ENCODE results near the gene NACAD.
"Not testable (repeated sequence)": the region's sequence is repeated elsewhere in the genome, so short reads cannot be mapped to it uniquely, and the experiment has no call there.

NACAD gene

GRCh38 chr7:45088821-45089340, at the start of gene NACAD:
NACAD (minus strand) TSS chr7:45088969; CDS start chr7:45088894, 75 bp downstream.
- no peak for DNase-seq

DNA sequence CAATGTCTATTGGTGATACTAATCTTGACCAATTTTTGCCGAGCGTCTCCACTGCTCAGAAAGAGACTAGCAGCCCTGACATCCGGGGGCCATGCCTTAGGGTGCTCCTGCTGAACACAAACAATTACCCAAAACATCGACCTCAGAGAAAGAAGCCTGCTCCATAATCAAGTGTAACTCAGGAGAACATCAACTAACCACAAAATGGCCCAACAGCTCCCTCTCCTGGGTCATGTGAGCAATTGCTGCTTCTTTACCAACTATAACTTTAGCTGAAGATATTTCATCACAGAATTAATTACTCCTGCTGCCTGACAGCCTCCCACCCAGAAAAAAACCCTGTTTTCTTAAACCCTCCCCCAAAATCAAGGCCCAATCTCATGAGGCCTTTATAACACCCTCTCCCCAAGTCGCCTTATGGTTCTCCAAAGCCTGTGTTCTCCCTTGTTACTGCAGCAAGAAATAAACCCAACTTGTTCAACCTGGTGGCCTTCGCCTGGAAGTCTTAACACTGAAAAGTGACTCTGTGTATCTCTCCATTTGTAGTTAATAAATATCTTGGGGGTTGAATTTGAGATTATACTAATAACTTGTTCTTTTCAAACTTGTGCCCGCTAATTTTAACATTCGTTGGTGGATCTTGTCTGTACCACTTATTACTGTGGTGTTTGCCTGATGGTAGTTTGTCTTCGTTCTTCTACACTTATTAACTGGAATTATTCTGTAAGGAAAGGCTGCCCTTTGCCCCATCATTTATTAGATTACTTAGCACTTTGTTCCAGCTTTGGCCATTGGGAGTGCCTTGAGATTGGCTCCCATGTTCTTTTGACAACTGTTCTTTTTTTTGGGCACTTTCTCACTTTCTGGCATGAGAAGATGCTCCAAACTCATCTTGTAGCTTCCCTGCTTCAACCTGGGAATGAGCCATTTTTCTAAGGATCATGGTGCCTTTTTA, 47.6 kb upstream of the NACAD start:
- DNase-seq = peak; percentile 63

DNA sequence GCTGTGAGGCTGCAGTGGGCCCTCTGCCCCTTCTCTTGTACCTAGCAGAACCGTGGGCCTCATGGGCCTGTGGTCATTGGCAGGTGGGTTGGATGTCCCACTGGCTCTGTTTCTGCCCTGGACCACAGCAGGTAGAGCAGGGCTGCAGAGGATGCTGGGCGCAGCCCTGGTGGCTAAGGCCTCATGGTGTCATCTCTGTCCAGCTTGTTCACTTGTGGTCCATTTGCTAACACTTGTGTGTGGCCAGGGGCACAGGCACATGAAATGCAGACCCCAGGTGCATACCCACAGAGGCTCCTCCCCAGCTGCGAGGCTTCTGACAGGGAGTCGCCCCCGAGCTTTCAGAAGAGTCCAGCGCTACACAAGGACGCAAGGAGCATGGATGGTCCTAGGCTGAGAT, 45.1 kb upstream of the NACAD start:
- DNase-seq = no peak

DNA sequence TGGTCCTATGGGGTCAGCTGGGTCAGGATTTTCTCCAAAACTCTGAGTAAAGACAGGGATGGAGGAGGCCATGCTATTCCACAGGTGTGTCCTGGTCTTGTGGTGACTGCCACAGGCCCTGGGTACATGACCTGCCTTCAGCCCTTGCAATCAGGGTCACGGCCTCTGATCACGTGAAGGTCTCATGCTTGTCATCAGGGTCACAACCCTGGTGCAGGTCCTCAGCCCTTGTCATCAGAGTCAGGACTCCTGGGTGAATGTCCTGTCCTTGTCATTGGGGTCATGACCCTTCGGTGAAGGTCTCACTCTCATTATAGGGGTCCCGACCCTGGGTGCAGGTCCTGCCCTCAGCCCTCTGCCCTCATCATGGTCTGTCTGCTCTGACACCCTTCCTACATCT, 44.6 kb upstream of the NACAD start:
- DNase-seq = no peak

- no peak for DNase-seq
Measured at GRCh38 chr7:45132708-45133320, 44.0 kb upstream of the NACAD start.

DNA sequence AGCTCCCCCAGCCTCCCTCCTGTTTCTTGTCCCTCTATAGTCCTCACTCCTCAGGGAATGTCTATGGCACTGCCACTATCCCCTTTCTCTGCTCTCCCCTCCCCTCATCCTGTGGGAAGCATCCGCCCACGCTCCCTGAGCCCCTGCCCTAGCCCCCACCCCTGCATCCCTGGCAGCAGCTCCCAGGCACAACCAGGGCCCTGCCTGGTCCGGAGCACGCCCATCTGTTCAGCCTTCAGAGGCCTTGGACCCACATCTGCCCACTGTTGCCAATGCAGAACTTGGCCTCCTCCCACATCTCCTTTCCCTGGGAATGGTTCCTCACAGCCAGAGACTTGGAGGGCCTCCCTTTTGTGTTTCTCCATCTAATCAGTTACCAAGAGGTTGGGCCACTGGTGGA, 43.1 kb upstream of the NACAD start:
- no peak for DNase-seq

- no peak for DNase-seq
Measured at GRCh38 chr7:45130910-45131309, 42.1 kb upstream of the NACAD start.

DNA sequence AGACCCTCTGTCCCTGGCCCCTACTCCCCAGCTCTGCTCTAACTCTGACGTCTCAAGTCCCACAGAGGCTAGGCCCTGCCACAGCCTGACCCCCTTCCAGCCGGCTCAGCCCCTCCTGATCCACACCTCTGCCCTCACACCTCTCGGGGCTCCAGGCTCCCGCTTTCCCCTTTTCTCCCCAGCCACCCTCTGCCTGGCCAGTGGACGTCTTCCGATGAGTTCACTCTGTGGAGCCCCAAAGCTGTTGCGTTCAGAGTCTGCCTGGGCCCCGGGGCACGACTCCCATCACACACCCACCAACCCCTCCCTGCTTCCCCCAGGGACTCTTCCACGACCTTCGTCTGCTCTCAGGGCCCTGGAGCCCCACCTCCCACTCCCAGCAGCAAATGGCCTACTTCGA, 41.1 kb upstream of the NACAD start:
- DNase-seq = no peak

GRCh38 chr7:45129181-45129800, 40.5 kb upstream of the NACAD start:
- no peak for DNase-seq

DNA sequence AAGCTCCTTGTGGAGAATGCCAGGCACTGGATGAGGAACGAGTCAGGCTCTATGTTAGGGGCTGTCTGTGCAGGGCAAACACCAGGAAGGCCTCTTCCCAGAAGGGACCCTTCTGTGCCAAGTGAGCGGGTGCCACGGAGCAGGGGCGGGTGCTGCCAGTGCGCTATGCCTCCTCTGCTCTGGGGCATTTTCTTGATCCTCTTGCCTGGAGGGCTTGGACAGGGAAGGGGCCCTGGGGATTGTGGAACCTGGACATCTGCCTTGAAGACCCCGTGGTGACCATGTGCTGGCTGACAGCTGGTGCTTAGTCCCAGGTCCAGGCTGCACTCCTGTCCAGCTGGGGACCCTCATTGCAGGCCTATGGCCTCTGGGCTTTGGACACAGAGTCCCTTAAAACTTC, 38.2 kb upstream of the NACAD start:
- no peak for DNase-seq

- no peak for DNase-seq
Measured at GRCh38 chr7:45126201-45126600, 37.4 kb upstream of the NACAD start.

DNA sequence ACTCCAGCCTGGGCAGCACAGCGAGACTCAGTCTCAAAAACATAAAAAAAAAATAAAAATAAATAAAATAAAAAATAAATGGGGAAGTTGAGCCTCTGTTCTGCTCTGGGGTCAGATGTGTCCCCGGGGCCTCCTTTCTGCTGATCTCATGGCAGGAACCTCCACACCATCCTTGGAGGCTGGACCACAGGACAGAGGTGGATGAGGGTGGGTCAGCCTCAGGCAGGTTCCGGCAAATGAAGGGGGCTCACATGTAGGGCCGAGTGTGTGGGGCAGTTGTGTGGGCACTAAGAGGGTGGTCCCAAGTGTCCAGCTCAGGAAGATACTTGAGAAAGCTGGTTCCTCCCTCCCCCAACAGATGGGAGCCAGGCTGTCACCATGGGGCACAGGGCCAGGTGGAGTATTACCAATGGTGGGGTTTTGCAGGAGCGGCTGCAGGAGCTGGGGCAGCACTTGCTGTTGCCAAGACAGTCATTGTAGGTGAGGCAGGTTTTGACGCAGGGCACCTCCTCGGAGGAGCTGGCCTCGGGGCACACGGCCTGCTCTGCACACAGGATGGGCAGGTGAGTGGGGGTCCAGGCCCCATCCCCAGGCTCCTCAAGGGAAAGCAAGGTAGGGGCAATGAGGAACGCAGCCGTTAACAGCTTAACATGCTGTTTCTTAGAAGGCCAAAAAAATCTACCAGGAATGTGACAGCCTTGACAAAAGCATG, 36.6 kb upstream of the NACAD start:
- no peak for DNase-seq

GRCh38 chr7:45123913-45124710, 35.3 kb upstream of the NACAD start:
- DNase-seq = no peak

- no peak for DNase-seq
Measured at GRCh38 chr7:45122975-45123860, 34.4 kb upstream of the NACAD start.

DNA sequence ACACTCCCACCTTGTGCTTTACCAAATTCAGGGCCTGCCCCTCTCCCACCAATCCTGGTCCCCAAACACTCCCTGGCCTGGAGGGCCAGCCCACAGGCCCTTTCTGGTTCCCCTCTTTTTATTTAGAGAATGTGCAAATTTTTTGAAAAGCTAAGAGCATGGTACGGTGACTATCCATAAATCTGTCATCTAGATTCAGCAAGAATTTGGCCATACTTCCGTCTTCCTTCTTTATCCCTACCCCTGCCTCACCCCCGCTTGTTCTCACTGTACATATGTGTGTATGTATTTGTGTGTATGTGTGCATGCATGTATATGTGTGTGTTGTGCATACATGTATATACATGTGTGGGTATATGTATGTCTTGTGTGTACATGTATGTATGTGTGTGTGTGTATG, 30.8 kb upstream of the NACAD start:
- DNase-seq = no peak

DNA sequence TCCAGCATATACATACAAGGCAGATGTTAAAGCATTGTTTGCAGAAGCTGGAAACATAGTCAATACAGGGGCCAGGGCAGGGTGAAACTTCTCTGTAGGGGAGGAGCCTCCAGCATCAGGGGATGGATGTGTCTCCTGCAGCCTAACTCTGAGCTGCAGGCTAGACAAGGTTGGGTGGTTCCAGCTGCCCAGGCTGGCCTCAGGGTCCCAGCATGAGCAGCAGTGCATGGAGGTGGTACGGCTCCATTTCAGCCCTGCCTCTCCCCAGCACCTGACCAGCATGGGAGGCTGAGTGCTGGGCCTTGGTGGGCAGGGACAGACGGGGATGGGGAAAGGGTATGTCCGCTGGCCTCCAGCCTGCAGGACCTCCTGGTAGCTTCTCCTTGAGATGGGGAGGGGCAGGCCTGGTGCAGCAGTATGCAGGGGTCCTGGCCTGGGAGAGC, 30.1 kb upstream of the NACAD start:
- DNase-seq = no peak

- no peak for DNase-seq
Measured at GRCh38 chr7:45118292-45118691, 29.5 kb upstream of the NACAD start.

- DNase-seq = no peak
Measured at GRCh38 chr7:45117582-45117981, 28.8 kb upstream of the NACAD start.

DNA sequence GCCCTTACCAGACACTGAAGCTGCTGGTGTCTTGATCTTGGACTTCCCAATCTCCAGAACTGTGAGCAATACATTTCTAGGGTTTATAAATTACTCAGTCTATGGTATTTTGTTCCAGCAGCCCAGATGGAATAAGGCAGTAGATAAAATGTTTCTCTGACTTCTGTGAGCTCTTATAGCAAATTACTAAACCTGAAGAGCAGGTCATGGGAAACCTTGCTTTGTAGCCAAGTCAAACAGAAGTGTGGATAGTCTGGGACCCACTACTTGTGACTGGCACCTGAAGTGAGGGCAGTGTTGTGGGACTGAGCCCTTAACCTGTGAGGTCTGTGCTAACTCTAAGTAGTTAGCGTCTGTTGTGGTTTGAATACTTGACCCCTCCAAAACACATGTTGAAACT, 27.3 kb upstream of the NACAD start:
- DNase-seq = no peak

- no peak for DNase-seq
Measured at GRCh38 chr7:45114926-45115325, 26.2 kb upstream of the NACAD start.

GRCh38 chr7:45114257-45114656, 25.5 kb upstream of the NACAD start:
- not testable (repeated sequence) for DNase-seq

All from activated CD4-positive, alpha-beta T cell treated with anti-CD3 and anti-CD28 coated beads, Interleukin-2, amount 50 U/mL, for 1 hour (primary cell).